RWPE2 (cell line): ENCODE results near the gene DTNB.

Source experiments
- ATAC-seq: fragments of 200-7000 bp; cut with Tn5 transposase; 3 replicates; pipeline ENCODE4 v1.9.1; 2021; ENCODE audit warnings: low read depth
- DNase-seq: peaks from one replicate; pipeline ENCODE4 v3.0.0-alpha.2; 2020; ENCODE audit warnings: low spot score
- H3K27ac ChIP-seq: fragments of 450-650 bp; 2 replicates; pipeline ENCODE4 v1.5.1; 2017; ENCODE audit warnings: mild to moderate bottlenecking; ENCODE audit not compliant: poor library complexity, severe bottlenecking
- H3K27me3 ChIP-seq: fragments of 250-450 bp; sonication (Bioruptor Pico); 2 replicates; pipeline ENCODE4 v1.5.1; 2021; ENCODE audit warnings: mild to moderate bottlenecking, moderate library complexity; ENCODE audit not compliant: insufficient read depth, poor library complexity, severe bottlenecking
- H3K36me3 ChIP-seq: fragments of 250-450 bp; sonication (Bioruptor Pico); 2 replicates; pipeline ENCODE4 v1.5.1; 2020; ENCODE audit warnings: low read depth, mild to moderate bottlenecking, moderate library complexity
- H3K4me1 ChIP-seq: fragments of 250-450 bp; sonication (Bioruptor Pico); 2 replicates; pipeline ENCODE4 v1.5.1; 2021; ENCODE audit warnings: mild to moderate bottlenecking, moderate library complexity; ENCODE audit not compliant: insufficient read depth, poor library complexity, severe bottlenecking
- H3K4me3 ChIP-seq: fragments of 250-450 bp; sonication (Bioruptor Pico); 2 replicates; pipeline ENCODE4 v1.5.1; 2021; ENCODE audit warnings: mild to moderate bottlenecking, moderate library complexity; ENCODE audit not compliant: severe bottlenecking
- H3K9me3 ChIP-seq: fragments of 250-450 bp; sonication (Bioruptor Pico); 2 replicates; pipeline ENCODE4 v1.5.1; 2021; ENCODE audit warnings: mild to moderate bottlenecking, moderate library complexity; ENCODE audit not compliant: severe bottlenecking
- CTCF ChIP-seq: fragments of 450-650 bp; IDR thresholded peaks from one replicate; pipeline ENCODE4 v1.5.1; 2017; ENCODE audit warnings: mild to moderate bottlenecking, moderate library complexity; ENCODE audit not compliant: poor library complexity, severe bottlenecking

DTNB gene

GRCh38 chr2:25561136-25561850 is 112.1 kb downstream of the DTNB start:
- Histone ChIP-seq H3K27me3 (no peaks in the 10 kb centered on the region), H3K36me3 (0 out of 2 replicates have a peak, but pooled peaks cover 4% of the 10 kb centered on the region), H3K27ac (no peak overlapping the region), H3K4me1 (no peaks in the 10 kb centered on the region), H3K9me3 (no peaks in the 10 kb centered on the region), H3K4me3 (no peak overlapping the region)
- DNase-seq (no peak), ATAC-seq (no peak)
- TF ChIP-seq CTCF, result no peak

- no peaks in the 10 kb centered on the region for H3K27me3 ChIP-seq
- no peak for TF ChIP-seq CTCF
- ATAC-seq (no peak), DNase-seq (no peak)
- H3K27ac ChIP-seq, result no peak overlapping the region
- no peak overlapping the region for H3K4me3 ChIP-seq
- H3K4me1 ChIP-seq, result no peaks in the 10 kb centered on the region
- H3K36me3 ChIP-seq, result 0 out of 2 replicates have a peak, but pooled peaks cover 4% of the 10 kb centered on the region
- H3K9me3 ChIP-seq, result no peaks in the 10 kb centered on the region
These were observed 114.2 kb downstream of the DTNB start for GRCh38 chr2:25559148-25559547.

DNA sequence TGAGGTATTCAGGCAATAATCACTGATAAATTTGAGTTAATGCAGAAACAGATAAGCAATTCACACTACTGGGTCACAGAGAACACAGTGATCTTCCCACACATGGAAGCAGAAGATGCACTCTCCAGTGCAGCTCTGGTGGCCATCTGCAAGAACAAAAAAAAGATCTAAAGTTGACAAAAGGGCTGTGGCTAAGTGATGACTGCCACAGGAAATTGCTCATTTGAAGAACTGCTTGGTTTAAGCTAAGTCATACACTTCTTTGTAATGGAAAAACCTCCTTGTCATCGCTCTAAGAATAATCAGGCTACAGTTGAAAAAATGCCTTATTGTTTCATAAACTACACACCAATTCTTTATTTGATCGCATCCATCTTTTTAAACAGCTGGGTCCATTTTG is 115.1 kb downstream of the DTNB start:
- peak; percentile 66 for ATAC-seq
- Histone ChIP-seq H3K27me3 (no peaks in the 10 kb centered on the region), H3K4me3 (no peak overlapping the region), H3K27ac (no peak overlapping the region), H3K4me1 (no peaks in the 10 kb centered on the region), H3K9me3 (no peaks in the 10 kb centered on the region), H3K36me3 (0 out of 2 replicates have a peak, but pooled peaks cover 4% of the 10 kb centered on the region)
- no peak for DNase-seq
- no peak for TF ChIP-seq CTCF

- no peak overlapping the region for H3K27ac ChIP-seq
- TF ChIP-seq CTCF, result no peak
- no peaks in the 10 kb centered on the region for H3K27me3 ChIP-seq
- no peaks in the 10 kb centered on the region for H3K9me3 ChIP-seq
- no peak for ATAC-seq
- H3K4me3 ChIP-seq, result no peak overlapping the region
- 0 out of 2 replicates have a peak, but pooled peaks cover 4% of the 10 kb centered on the region for H3K36me3 ChIP-seq
- DNase-seq, result no peak
- no peaks in the 10 kb centered on the region for H3K4me1 ChIP-seq
These were observed 116.0 kb downstream of the DTNB start for GRCh38 chr2:25557179-25558036.
